CD4-positive, alpha-beta T cell treated with Interleukin-6 for 4 hours (primary cell): ENCODE measurements around the gene DNAJC4.
A peak's percentile ranks its signal among the peaks of the same experiment; 100 is the strongest.
"Not testable (repeated sequence)": the region's sequence is repeated elsewhere in the genome, so short reads cannot be mapped to it uniquely, and the experiment has no call there.

Experiments used
- DNase-seq: peaks from one replicate; pipeline ENCODE4 v3.0.0-alpha.2; 2020; ENCODE audit warnings: mixed read lengths

DNAJC4 gene

GRCh38 chr11:64246621-64246870 lies 16.2 kb downstream of the DNAJC4 start:
- DNase-seq = not testable (repeated sequence)

GRCh38 chr11:64246871-64247728 lies 16.8 kb downstream of the DNAJC4 start, which contains the start of gene PPP1R14B:
Gene PPP1R14B (minus strand): TSS chr11:64246943. CDS start chr11:64246673, 270 bp downstream.
- peak; percentile 92 for DNase-seq

- DNase-seq = no peak
Measured at GRCh38 chr11:64247729-64248531, 17.6 kb downstream of the DNAJC4 start.

- no peak for DNase-seq
Measured at GRCh38 chr11:64248578-64248977, 18.2 kb downstream of the DNAJC4 start.

GRCh38 chr11:64249038-64249437 lies 18.7 kb downstream of the DNAJC4 start:
- DNase-seq = no peak

GRCh38 chr11:64249563-64250414 lies 19.4 kb downstream of the DNAJC4 start:
- DNase-seq = no peak

GRCh38 chr11:64250415-64251015 lies 20.2 kb downstream of the DNAJC4 start:
- DNase-seq = no peak

GRCh38 chr11:64251016-64251752 lies 20.8 kb downstream of the DNAJC4 start, which contains the start of gene PLCB3:
Gene PLCB3 (plus strand): TSS chr11:64251530. CDS start chr11:64251650, 120 bp downstream.
- DNase-seq = peak; percentile 61

- no peak for DNase-seq
Measured at GRCh38 chr11:64251753-64252002, 21.3 kb downstream of the DNAJC4 start.

GRCh38 chr11:64252003-64252872 lies 21.9 kb downstream of the DNAJC4 start:
- peak; percentile 43 for DNase-seq

- no peak for DNase-seq
Measured at GRCh38 chr11:64253043-64253442, 22.7 kb downstream of the DNAJC4 start.

- no peak for DNase-seq
Measured at GRCh38 chr11:64253481-64253880, 23.1 kb downstream of the DNAJC4 start.

GRCh38 chr11:64254326-64254725 lies 24.0 kb downstream of the DNAJC4 start:
- no peak for DNase-seq

GRCh38 chr11:64255135-64256128 lies 25.1 kb downstream of the DNAJC4 start:
- no peak for DNase-seq

- DNase-seq = no peak
Measured at GRCh38 chr11:64256300-64256699, 26.0 kb downstream of the DNAJC4 start.

- no peak for DNase-seq
Measured at GRCh38 chr11:64258356-64258755, 28.0 kb downstream of the DNAJC4 start.

- no peak for DNase-seq
Measured at GRCh38 chr11:64258946-64259532, 28.7 kb downstream of the DNAJC4 start.

- DNase-seq = no peak
Measured at GRCh38 chr11:64259533-64260067, 29.3 kb downstream of the DNAJC4 start.

- DNase-seq = no peak
Measured at GRCh38 chr11:64260147-64260708, 29.9 kb downstream of the DNAJC4 start.
